Fibroblast of peridontal ligament (primary cell): ENCODE measurements around the gene FRAS1.

Source experiments
- DNase-seq: peaks from one replicate; pipeline ENCODE4 v3.0.0-alpha.2; 2010; ENCODE audit errors: extremely low read depth

The FRAS1 gene

GRCh38 chr4:78369679-78370078 is 312.6 kb downstream of the FRAS1 start:
- DNase-seq, result no peak

DNA sequence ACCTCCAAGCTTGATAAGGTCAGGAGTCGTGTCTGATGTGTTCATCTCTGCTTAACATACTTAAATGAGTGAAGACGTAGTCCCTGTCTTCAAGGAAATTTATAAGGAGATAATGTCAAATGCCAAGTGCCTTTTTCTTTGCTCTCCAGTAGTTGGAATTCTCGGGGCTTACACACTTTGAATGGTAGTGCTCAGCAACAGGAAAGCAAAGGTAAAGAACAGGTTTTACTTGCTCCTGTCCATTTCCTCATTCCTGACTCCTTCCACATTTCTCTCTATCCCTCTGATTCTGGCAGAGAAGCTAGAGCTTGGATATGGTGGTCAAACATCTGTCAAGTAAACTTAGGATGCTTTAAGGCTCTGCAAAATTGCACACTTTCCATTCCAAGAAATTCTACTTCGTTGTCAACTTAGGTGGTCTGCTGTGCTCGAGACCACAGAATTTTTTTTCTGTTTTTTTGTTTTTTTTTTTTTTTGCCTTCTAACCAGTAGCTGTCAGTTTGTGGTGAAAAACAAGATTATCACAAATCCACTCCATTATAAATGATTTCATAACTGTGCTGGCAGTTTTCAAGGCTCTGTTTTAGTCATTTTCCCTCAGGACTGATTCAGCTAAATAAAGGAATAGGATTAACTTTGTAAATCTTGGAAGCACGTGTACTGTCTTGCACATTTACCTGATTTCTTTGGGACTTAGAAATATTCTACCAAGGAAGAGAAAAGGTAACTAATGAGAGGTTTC is 313.7 kb downstream of the FRAS1 start:
- no peak for DNase-seq

- no peak for DNase-seq
Observed at GRCh38 chr4:78372355-78372988, 315.3 kb downstream of the FRAS1 start.

DNA sequence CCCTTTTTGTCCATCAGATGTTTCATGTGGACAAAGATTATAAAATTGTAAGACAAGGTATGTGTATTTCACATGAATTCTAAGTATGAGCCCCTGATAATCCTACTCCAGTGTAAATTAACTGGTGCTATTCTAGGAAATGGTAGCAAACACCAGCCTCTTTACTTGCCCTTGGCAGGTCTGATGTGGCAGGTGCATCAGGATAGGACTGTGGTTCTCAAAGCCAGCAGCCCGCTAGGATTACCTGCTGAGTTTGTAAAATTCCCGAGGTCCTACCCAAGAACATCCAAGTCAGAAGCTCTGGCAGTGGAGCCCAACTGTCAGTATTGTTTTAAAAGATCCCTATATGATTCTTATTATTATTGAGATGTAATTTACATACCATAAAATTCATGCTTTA is 320.4 kb downstream of the FRAS1 start:
- DNase-seq, result no peak

GRCh38 chr4:78379040-78379439 is 321.9 kb downstream of the FRAS1 start:
- no peak for DNase-seq

DNA sequence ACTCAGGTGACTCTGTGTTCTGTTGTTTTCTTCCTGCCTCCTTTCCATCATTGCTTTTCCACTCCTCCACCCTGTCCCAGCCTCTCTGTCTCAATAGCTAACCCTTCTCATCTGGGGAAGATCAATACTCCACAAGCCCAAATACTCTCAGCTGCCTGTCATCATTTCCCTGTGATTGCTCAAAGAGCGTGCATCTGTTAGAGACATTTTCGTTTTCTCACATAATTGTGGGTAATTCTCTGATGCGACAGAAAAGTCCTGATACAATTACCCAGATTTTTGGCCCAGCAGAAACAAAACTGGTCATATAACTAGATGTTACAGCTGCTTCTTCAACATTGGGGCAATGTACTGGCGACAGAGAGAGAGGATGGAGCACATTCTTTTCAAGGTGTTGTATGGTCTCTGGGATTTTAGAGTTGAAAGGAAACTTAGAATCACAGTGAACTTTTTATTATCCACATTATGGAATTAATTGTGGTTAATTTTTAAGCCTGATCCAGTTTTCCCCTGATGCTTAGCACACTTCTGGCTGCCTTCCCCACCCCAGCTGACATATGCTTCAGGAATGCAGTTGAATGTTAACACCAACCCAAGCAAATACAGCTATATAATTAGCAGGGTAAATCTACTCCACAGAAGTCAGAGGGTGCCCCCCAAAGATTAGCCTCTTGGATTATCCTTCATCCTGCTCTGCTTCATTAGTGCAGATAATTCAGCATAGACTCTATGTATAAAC is 323.0 kb downstream of the FRAS1 start:
- DNase-seq, result peak; percentile 38

- DNase-seq, result no peak
Observed at GRCh38 chr4:78386679-78387078, 329.6 kb downstream of the FRAS1 start.

GRCh38 chr4:78395642-78396041 is 338.5 kb downstream of the FRAS1 start:
- DNase-seq, result no peak

- DNase-seq, result no peak
Observed at GRCh38 chr4:78396613-78397291, 339.6 kb downstream of the FRAS1 start.

GRCh38 chr4:78397292-78397630 is 340.1 kb downstream of the FRAS1 start:
- DNase-seq, result no peak

DNA sequence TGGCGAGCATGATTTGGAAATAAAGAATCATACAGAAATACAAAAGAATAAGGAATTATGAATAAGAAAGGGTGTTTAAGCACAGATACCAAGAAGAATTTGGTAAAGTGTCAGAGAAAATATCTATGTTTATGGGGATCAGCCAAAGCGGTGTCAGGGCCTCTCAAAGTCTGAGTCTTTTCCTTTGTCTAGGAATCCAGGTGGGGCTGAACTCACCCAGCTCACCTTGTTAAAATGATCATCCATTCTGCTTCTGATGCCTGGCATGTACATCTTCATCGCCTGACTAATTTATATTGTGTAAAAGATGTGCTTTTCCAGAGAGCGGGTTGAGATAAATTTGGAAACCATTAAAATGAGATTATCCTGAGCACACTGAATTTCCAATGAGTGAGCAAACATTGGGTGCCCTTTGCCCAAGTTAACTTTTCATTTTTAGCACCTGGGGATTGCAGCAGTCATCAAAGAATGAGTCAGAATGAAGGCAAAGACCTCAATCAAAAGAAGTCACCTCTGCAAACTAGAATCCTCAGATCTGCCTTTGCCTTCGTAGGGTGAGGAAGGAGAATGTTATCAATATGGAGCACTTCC is 352.6 kb downstream of the FRAS1 start:
- no peak for DNase-seq

DNA sequence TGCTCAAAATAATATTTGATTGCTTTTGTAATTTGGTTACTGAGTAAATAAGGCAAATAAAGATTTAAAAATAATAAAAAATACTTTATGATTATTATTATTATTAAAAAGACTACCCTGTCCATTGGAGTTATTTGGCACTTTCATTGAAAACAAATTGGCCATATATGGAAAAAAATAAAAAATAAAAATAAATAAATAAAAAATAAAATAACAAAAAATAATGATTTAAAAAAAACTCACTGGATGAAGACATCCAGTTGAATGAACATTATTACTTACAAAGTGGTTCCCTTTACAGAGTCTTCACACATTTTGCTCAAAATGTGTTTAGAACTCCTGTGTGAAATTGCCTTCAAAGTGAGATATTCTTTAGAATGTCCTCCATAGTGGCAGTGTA is 353.1 kb downstream of the FRAS1 start:
- no peak for DNase-seq

DNA sequence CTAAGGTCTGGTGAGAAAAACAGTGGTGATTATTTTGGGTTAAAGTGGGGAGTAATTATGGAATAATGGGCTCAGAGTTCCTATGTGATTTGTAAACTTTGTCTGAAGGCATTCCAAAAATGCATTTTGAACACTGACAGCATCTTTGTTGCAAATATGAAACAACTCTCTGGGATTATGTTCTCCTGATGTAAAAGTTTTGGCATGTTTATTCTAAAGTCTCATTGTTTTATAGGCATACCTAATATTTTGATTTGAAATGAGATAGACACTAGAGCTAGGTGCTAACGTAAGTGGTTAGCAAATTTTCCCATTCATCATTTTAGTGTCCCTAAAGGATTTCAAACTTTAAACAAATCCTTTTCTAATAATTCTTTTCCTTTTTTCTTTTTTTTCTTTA is 353.6 kb downstream of the FRAS1 start:
- DNase-seq, result no peak

GRCh38 chr4:78414116-78414515 is 357.0 kb downstream of the FRAS1 start:
- DNase-seq, result no peak

GRCh38 chr4:78417603-78418002 is 360.5 kb downstream of the FRAS1 start:
- no peak for DNase-seq

DNA sequence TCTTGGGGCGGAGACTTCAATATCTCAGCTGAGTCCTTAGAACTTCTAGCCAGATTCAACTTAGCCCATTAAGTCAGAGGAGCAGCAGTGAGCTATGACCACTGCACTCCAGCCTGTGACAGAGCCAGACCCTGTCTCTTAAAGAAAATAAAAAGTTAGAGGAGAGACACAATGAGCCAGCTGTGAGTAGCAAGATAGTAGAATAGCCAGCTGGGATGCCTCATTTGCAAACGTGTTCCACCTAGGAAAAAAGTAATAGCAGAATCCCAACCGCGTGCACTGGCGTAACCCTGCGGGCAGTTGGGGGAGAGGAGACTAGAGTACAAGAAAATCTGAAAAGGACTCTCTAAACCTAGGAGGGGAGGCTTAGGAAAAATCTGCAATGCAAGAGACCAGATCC is 361.3 kb downstream of the FRAS1 start:
- DNase-seq, result no peak

GRCh38 chr4:78423790-78424189 is 366.7 kb downstream of the FRAS1 start:
- no peak for DNase-seq

DNA sequence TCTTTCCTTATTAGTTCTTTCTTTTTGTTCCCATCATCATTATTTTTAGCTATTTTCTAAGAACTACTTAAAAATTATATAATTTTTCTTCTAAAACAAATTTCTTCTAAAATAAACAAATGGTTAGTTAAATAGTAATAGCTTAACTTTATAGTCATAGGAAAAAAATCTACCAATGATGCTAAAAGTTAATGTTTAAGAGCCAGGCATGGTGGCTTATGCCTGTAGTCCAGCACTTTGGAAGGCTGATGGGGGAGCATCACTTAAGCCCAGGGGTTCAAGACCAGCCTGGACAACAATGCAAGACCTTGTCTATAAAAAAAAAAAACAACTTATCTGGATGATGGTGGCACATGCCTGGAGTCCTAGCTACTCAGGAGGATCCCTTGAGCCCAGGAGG is 367.3 kb downstream of the FRAS1 start:
- no peak for DNase-seq

DNA sequence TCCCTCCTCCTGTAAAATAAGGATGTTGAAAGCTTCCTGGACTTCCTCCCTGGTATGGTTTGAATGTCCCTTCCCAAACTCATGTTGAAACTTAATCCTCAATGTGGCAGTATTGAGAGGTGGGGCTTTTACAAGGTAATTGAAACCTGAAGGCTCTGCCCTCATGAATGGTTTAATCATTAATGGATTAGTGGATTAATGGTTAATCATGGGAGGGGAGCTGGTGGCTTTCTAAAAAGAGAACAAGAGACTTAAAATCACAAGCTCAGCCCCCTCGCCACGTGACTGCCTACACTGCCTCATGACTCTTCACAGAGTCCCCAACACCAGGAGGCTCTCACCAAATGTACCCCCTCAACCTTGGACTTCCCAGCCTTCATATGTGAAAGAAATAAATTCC is 369.8 kb downstream of the FRAS1 start:
- DNase-seq, result no peak

DNA sequence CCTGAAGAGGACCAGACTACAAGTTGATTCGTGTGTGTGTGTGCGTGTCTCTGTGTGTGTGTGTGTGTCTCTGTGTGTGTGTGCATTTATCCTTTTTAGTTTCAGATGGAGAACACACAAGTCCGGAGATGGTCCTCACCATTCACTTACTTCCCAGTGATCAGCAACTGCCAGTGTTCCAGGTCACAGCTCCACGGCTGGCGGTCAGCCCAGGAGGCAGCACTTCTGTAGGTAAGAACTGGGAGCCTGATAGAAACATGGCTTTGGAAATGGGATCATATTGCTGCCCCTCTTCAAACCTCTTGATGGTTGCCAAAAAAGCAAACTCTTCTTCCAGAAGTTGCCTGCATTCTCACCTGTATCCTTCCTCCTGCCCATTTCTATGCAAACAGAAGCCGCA is 371.9 kb downstream of the FRAS1 start:
- no peak for DNase-seq

GRCh38 chr4:78432896-78433295 is 375.8 kb downstream of the FRAS1 start:
- DNase-seq, result peak; percentile 38

GRCh38 chr4:78437608-78438088 is 380.5 kb downstream of the FRAS1 start:
- peak; percentile 10 for DNase-seq
